Ovary (tissue), 9 donors: ENCODE measurements around the gene NAAA. TPM values are rescaled to one million over a fixed set of nuclear protein-coding genes. Genes with fewer than 3 reads are reported as not detected.

ENCODE experiments used
- DNase-seq, 5 donors: peaks; one replicate each; pipeline ENCODE4 v3.0.0-alpha.2; 2019 to 2020
- H3K27ac ChIP-seq, 2 donors: fragments of 200-600 bp; one replicate each; pipeline versions ENCODE4 v1.5.1 to v1.8.0; 2019 to 2022
- H3K27me3 ChIP-seq: fragments of 200-600 bp; one replicate; pipeline ENCODE4 v1.8.0; 2022
- H3K36me3 ChIP-seq: fragments of 200-600 bp; sonication (generic); one replicate; pipeline ENCODE4 v1.5.1; 2019
- H3K4me1 ChIP-seq: one replicate; pipeline ENCODE4 v1.8.1; 2013; ENCODE audit warnings: mild to moderate bottlenecking, moderate library complexity; ENCODE audit not compliant: insufficient read depth
- H3K4me3 ChIP-seq: fragments of 200-600 bp; sonication (generic); one replicate; pipeline ENCODE4 v1.5.1; 2017
- H3K9me3 ChIP-seq, 2 donors: fragments of 200-600 bp in 1 of 2; sonication (generic) in 1 of 2; one replicate each; pipeline versions ENCODE4 v1.5.1 to v1.8.1; 2013 to 2019; ENCODE audit warnings: mild to moderate bottlenecking in 1 of 2, moderate library complexity in 1 of 2
- EP300 ChIP-seq: sonication (generic); formaldehyde crosslinking; IDR thresholded peaks from one replicate; pipeline ENCODE4 v1.6.1; 2017; ENCODE audit warnings: antibody characterized with exemption
- POLR2A ChIP-seq: fragments of 450-650 bp; IDR thresholded peaks from one replicate; pipeline ENCODE4 v1.6.1; 2017; ENCODE audit warnings: antibody characterized with exemption, mild to moderate bottlenecking, moderate library complexity
- WGBS, 3 donors: extraction: QIAGEN DNeasy Blood & Tissue Kit in 1 of 3; methylation state at CpG; one replicate each; pipeline versions ENCODE4 v1.1.5 to v1.1.7; 2013 to 2017; 5-methylcytosine and 5-hydroxymethylcytosine counted together
- intact Hi-C, 4 donors: fragments of 100-400 bp; cut with DNase I; formaldehyde crosslinking; loops; one replicate each; pipeline versions ENCODE4 v1.11.0 to v1.15.1; 2022 to 2023
- polyA plus RNA-seq, 2 donors: library from polyadenylated mRNA; stranded (reverse); fragments of 200-250 nt in 1 of 2; fragments of 350-450 nt in 1 of 2; fragmentation: Illumina TruSeq in 1 of 2; extraction: RNeasy Lipid Tissue Mini Kit (QIAGEN cat#74804) in 1 of 2; gene quantifications; one replicate each; pipeline ENCODE4 v1.2.3, GENCODE V29; 2013 to 2014
- total RNA-seq, 7 donors: library from RNA; depleted of rRNA in 2 of 7; stranded (reverse); fragments of >200 nt in 2 of 7; fragmentation: NEBNext Ultra II Directional in 3 of 7; extraction: Animal tissue kit (Norgen Biotek cat#: 25700) in 3 of 7; gene quantifications; one replicate each; pipeline versions ENCODE4 v1.1.0 to v1.2.4, GENCODE V29; 2016 to 2023
- TF ChIP-seq, protein P1 (sequence below), 3 donors: fragments of 450-650 bp in 2 of 3; fragments of 200-600 bp in 1 of 3; IDR thresholded peaks; one replicate each; pipeline versions ENCODE4 v1.5.1 to v1.8.0; 2016 to 2022; ENCODE audit warnings: antibody characterized with exemption in 3 of 3, mild to moderate bottlenecking in 1 of 3
- donor health status: DM: no; HTN: no; CAD: no; lungs with moderate emphysema.
- donor health status: DM: no; HTN: no; CAD: no.
- donor health status: Bipolar disorder and iron deficiency.
- donor health status: DM: yes; HTN: yes; CAD: no.
- donor health status: DM: no; HTN: no; CAD: no.
- donor health status: DM: yes; HTN: yes; CAD: no.

NAAA gene
- total and polyA plus RNA-seq, 9 donors: 6.2 to 46.7 (median 14.1) TPM

DNA sequence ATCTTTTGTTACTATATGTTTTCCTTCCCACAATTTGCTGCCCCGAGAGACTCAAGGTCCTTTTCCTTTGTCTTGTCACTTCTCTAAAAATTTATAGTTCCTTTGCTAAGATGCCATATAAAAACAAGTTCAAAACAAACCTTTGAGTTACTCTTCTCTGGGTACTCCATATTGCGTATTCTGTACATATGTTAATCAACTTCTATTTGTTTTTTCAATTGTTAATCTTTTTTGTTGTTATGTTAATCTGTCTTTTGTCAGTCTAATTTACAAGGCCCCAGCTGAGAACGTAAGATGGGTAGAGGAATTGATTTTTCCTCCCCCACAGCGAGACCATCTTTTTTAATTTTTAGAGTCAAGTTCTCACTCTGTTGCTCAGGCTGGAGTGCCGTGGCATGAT lies 31.4 kb downstream of the NAAA start:
- Histone ChIP-seq H3K36me3 (no peaks in the 10 kb centered on the region), H3K4me3 (no peak overlapping the region), H3K4me1 (no peaks in the 10 kb centered on the region), H3K27ac (no peak overlapping the region), H3K9me3 (no peaks in the 10 kb centered on the region), H3K27me3 (no peaks in the 10 kb centered on the region)
- no peak for TF ChIP-seq POLR2A
- TF ChIP-seq, protein P1, sequence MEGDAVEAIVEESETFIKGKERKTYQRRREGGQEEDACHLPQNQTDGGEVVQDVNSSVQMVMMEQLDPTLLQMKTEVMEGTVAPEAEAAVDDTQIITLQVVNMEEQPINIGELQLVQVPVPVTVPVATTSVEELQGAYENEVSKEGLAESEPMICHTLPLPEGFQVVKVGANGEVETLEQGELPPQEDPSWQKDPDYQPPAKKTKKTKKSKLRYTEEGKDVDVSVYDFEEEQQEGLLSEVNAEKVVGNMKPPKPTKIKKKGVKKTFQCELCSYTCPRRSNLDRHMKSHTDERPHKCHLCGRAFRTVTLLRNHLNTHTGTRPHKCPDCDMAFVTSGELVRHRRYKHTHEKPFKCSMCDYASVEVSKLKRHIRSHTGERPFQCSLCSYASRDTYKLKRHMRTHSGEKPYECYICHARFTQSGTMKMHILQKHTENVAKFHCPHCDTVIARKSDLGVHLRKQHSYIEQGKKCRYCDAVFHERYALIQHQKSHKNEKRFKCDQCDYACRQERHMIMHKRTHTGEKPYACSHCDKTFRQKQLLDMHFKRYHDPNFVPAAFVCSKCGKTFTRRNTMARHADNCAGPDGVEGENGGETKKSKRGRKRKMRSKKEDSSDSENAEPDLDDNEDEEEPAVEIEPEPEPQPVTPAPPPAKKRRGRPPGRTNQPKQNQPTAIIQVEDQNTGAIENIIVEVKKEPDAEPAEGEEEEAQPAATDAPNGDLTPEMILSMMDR (IDR thresholded peaks at IDR 0.05): no peak
- TF ChIP-seq EP300: no peak
- intact Hi-C loops: no loop called here
- 79 to 83% (median 79%) methylated on average over 5 of the region's 5 CpGs for WGBS, 3 donors
- no peak for DNase-seq

DNA sequence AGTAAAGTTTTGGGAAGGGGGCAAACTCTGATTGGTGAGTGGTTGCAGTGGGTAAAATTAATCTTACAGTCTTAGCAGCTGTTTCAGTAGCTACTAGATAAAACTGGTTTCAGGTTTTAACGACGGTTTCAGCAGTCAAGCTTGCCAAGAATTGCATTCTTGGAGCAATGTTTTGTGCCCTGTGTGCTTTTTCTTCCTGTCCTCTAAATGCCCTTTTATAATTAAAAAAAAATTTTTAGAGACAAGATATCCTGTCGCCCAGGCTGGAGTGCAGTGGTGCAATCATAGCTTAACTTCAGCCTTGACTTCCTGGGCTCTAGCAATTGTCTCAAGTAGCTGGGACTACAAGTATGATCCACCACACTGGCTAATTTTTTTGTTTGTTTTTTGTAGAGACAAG lies 32.3 kb downstream of the NAAA start:
- H3K4me1 ChIP-seq: no peaks in the 10 kb centered on the region
- H3K27me3 ChIP-seq: no peaks in the 10 kb centered on the region
- no peak for TF ChIP-seq POLR2A
- TF ChIP-seq, protein P1 (IDR thresholded peaks at IDR 0.05): no peak
- TF ChIP-seq EP300: no peak
- H3K9me3 ChIP-seq: no peaks in the 10 kb centered on the region
- WGBS, 3 donors: 0 to 6% (median 0%) methylated on average over 3 of the region's 3 CpGs
- no peak for DNase-seq
- H3K4me3 ChIP-seq: no peak overlapping the region
- H3K27ac ChIP-seq: no peak overlapping the region
- intact Hi-C loops: no loop called here
- H3K36me3 ChIP-seq: no peaks in the 10 kb centered on the region

DNA sequence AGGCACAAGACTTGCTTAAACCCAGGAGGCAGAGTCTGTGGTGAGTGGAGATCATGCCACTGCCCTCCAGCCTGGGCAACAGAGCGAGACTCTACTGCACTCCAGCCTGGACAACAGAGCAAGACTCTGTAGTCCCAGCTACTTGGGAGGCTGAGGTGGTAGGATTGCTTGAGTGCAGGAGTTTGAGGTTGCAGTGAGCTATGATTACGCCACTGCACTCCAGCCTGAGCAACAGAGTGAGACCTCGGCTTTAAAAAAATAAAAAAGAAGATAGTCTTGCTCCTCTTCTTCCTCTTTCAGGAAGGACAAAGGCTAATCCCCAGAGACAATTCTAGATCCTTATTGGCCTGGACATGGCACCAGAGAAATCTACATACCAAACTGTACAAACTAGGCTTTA lies 32.8 kb downstream of the NAAA start:
- H3K9me3 ChIP-seq: no peaks in the 10 kb centered on the region
- H3K27ac ChIP-seq: no peak overlapping the region
- no peaks in the 10 kb centered on the region for H3K4me1 ChIP-seq
- 65 to 70% (median 66%) methylated on average over 3 of the region's 3 CpGs for WGBS, 3 donors
- no peaks in the 10 kb centered on the region for H3K27me3 ChIP-seq
- TF ChIP-seq POLR2A: no peak
- TF ChIP-seq, protein P1 (IDR thresholded peaks at IDR 0.05): no peak
- TF ChIP-seq EP300: no peak
- H3K36me3 ChIP-seq: no peaks in the 10 kb centered on the region
- DNase-seq: no peak
- intact Hi-C loops: no loop called here
- H3K4me3 ChIP-seq: no peak overlapping the region

DNA sequence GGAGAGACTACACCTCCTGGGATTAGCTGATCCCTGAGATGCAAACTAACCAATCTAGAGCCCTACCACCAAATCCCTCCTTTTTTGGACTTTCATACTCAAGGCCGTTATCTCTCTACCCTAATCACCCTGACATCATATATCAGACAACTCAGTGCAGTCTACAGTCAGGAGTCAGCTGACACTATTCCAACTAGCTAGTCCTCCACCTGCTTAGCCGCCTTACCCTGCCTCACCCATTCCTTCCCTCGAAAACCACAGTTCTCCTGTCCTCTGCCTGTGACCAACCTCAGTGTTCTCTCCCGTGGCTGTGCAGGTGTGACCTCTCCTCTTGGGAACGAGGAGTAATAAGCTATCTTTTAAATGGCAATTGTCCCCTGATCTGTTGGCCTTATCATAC lies 36.7 kb downstream of the NAAA start:
- no peak overlapping the region for H3K27ac ChIP-seq
- intact Hi-C loops: no loop called here
- no peaks in the 10 kb centered on the region for H3K9me3 ChIP-seq
- no peak overlapping the region for H3K4me3 ChIP-seq
- no peak for DNase-seq
- 79 to 85% (median 79%) methylated on average over 5 of the region's 5 CpGs for WGBS, 3 donors
- H3K36me3 ChIP-seq: no peaks in the 10 kb centered on the region
- TF ChIP-seq, protein P1 (IDR thresholded peaks at IDR 0.05): no peak
- TF ChIP-seq POLR2A: no peak
- TF ChIP-seq EP300: no peak
- H3K4me1 ChIP-seq: no peaks in the 10 kb centered on the region
- H3K27me3 ChIP-seq: no peaks in the 10 kb centered on the region

DNA sequence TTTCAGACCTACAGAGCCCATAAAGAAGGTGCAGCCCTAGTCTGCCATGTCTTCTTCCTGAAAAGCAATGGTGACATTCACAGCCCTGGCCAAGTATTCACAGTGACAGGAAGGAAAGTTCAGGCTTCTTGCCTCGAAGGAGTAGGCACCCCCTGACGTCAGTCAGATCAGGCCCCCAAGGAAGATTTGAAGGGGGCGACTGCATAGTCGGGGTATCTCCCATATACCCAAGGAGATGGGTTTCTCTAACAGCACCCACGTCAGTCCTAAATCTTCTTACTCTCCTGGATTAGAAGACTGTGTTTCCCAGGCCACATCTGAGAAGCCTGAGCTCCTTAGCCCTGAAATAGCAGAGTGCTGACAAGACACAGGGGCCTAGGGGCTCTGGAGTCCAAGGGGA lies 38.5 kb downstream of the NAAA start, which contains the start of gene PPEF2:
Gene PPEF2, minus strand, starts transcription at position 101 of the 400 bp plus-strand sequence. CDS start 6,127 bp downstream, outside the sequence.
- no peak for DNase-seq
- intact Hi-C loops: no loop called here
- 81 to 89% (median 89%) methylated on average over 5 of the region's 5 CpGs for WGBS, 3 donors
- Histone ChIP-seq H3K9me3 (no peaks in the 10 kb centered on the region), H3K27me3 (no peaks in the 10 kb centered on the region), H3K4me3 (no peak within 1 kb of the TSS), H3K36me3 (no peaks in the 10 kb centered on the region), H3K4me1 (no peaks in the 10 kb centered on the region), H3K27ac (no peak within 1 kb of the TSS)
- TF ChIP-seq EP300 (no peak), POLR2A (no peak)
- TF ChIP-seq, protein P1 (IDR thresholded peaks at IDR 0.05): no peak
